NCI-H510A (cell line): ENCODE measurements around the gene DIP2C.
"Not testable (repeated sequence)": the region's sequence is repeated elsewhere in the genome, so short reads cannot be mapped to it uniquely, and the experiment has no call there.

ENCODE experiments used
- DNase-seq: peaks from one replicate; lab custom pipeline; 2025; lab: John Stamatoyannopoulos, UW

DIP2C gene

GRCh38 chr10:443459-443858 is 246.0 kb downstream of the DIP2C start:
- no peak for DNase-seq

- no peak for DNase-seq
Observed at GRCh38 chr10:442209-442608, 247.3 kb downstream of the DIP2C start.

GRCh38 chr10:441659-442058 is 247.8 kb downstream of the DIP2C start:
- DNase-seq: no peak

- no peak for DNase-seq
Observed at GRCh38 chr10:440127-440526, 249.3 kb downstream of the DIP2C start.

- no peak for DNase-seq
Observed at GRCh38 chr10:437698-438490, 251.6 kb downstream of the DIP2C start.

GRCh38 chr10:436911-437665 is 252.4 kb downstream of the DIP2C start:
- DNase-seq: no peak

- DNase-seq: no peak
Observed at GRCh38 chr10:436013-436697, 253.3 kb downstream of the DIP2C start.

GRCh38 chr10:435397-435796 is 254.1 kb downstream of the DIP2C start:
- DNase-seq: no peak

- DNase-seq: no peak
Observed at GRCh38 chr10:429696-430095, 259.8 kb downstream of the DIP2C start.

GRCh38 chr10:427761-428519 is 261.5 kb downstream of the DIP2C start:
- no peak for DNase-seq

- DNase-seq: not testable (repeated sequence)
Observed at GRCh38 chr10:425365-425764, 264.1 kb downstream of the DIP2C start.

- not testable (repeated sequence) for DNase-seq
Observed at GRCh38 chr10:424724-425123, 264.7 kb downstream of the DIP2C start.

GRCh38 chr10:423178-423577 is 266.3 kb downstream of the DIP2C start:
- DNase-seq: no peak

- no peak for DNase-seq
Observed at GRCh38 chr10:422675-423074, 266.8 kb downstream of the DIP2C start.

GRCh38 chr10:422241-422640 is 267.2 kb downstream of the DIP2C start:
- no peak for DNase-seq

- no peak for DNase-seq
Observed at GRCh38 chr10:421170-421569, 268.3 kb downstream of the DIP2C start.

- DNase-seq: no peak
Observed at GRCh38 chr10:420154-421121, 269.0 kb downstream of the DIP2C start.

GRCh38 chr10:418894-419293 is 270.6 kb downstream of the DIP2C start:
- DNase-seq: no peak

- no peak for DNase-seq
Observed at GRCh38 chr10:418226-418625, 271.2 kb downstream of the DIP2C start.

GRCh38 chr10:416091-416515 is 273.4 kb downstream of the DIP2C start:
- DNase-seq: no peak

- no peak for DNase-seq
Observed at GRCh38 chr10:413662-414071, 275.8 kb downstream of the DIP2C start.
